GM19455 (cell line): ENCODE measurements around the gene ENTREP1.

Experiments
- ATAC-seq: cut with Tn5 transposase; IDR thresholded peaks from one replicate; pipeline ENCODE4 v1.9.1; 2021; ENCODE audit not compliant: unreplicated experiment

Gene ENTREP1

GRCh38 chr9:69363191-69363590 lies 38.2 kb downstream of the ENTREP1 start:
- ATAC-seq: no peak

GRCh38 chr9:69364510-69365150 lies 39.6 kb downstream of the ENTREP1 start:
- ATAC-seq: no peak

GRCh38 chr9:69370430-69370829 lies 45.4 kb downstream of the ENTREP1 start:
- ATAC-seq: no peak

GRCh38 chr9:69371001-69371400 lies 46.0 kb downstream of the ENTREP1 start:
- ATAC-seq: no peak

GRCh38 chr9:69376651-69377050 lies 51.6 kb downstream of the ENTREP1 start:
- no peak for ATAC-seq

- no peak for ATAC-seq
These were observed 52.3 kb downstream of the ENTREP1 start for GRCh38 chr9:69377291-69377690.

GRCh38 chr9:69377981-69378380 lies 53.0 kb downstream of the ENTREP1 start:
- ATAC-seq: no peak

- no peak for ATAC-seq
These were observed 54.4 kb downstream of the ENTREP1 start for GRCh38 chr9:69379270-69379982.

GRCh38 chr9:69380301-69380700 lies 55.3 kb downstream of the ENTREP1 start:
- ATAC-seq: no peak

GRCh38 chr9:69380811-69381210 lies 55.8 kb downstream of the ENTREP1 start:
- no peak for ATAC-seq

GRCh38 chr9:69382135-69382534 lies 57.1 kb downstream of the ENTREP1 start:
- no peak for ATAC-seq

GRCh38 chr9:69385581-69386033 lies 60.6 kb downstream of the ENTREP1 start:
- ATAC-seq: no peak

GRCh38 chr9:69386651-69387050 lies 61.6 kb downstream of the ENTREP1 start:
- ATAC-seq: no peak

- no peak for ATAC-seq
These were observed 63.6 kb downstream of the ENTREP1 start for GRCh38 chr9:69388596-69388995.

GRCh38 chr9:69389437-69389995 lies 64.5 kb downstream of the ENTREP1 start:
- no peak for ATAC-seq

GRCh38 chr9:69391487-69391886 lies 66.5 kb downstream of the ENTREP1 start:
- no peak for ATAC-seq

- no peak for ATAC-seq
These were observed 66.9 kb downstream of the ENTREP1 start for GRCh38 chr9:69391946-69392345.

- ATAC-seq: no peak
These were observed 67.8 kb downstream of the ENTREP1 start for GRCh38 chr9:69392826-69393225.

- ATAC-seq: no peak
These were observed 68.4 kb downstream of the ENTREP1 start for GRCh38 chr9:69393425-69393824.

GRCh38 chr9:69395718-69396117 lies 70.7 kb downstream of the ENTREP1 start:
- no peak for ATAC-seq

GRCh38 chr9:69396759-69397158 lies 71.7 kb downstream of the ENTREP1 start:
- ATAC-seq: no peak
